Transverse colon (tissue), 4 donors: ENCODE data around the gene PEX14. TPM values are rescaled to one million over a fixed set of nuclear protein-coding genes. Genes with fewer than 3 reads are reported as not detected.

Source experiments
- DNase-seq: peaks from one replicate; pipeline ENCODE4 v3.0.0-alpha.2; 2019
- H3K27ac ChIP-seq, 4 donors: fragments of 200-600 bp; sonication (generic); 2 replicates each; pipeline ENCODE4 v1.5.1; 2016 to 2018; ENCODE audit warnings: inconsistent platforms in 4 of 4
- H3K27me3 ChIP-seq: fragments of 200-600 bp; sonication (generic); 2 replicates; pipeline ENCODE4 v1.5.1; 2017; ENCODE audit warnings: inconsistent platforms
- H3K36me3 ChIP-seq, 4 donors: fragments of 200-600 bp; sonication (generic); 2 replicates each; pipeline ENCODE4 v1.5.1; 2017 to 2019; ENCODE audit warnings: inconsistent platforms in 4 of 4
- H3K4me1 ChIP-seq, 4 donors: fragments of 200-600 bp; sonication (generic); 2 replicates each; pipeline ENCODE4 v1.5.1; 2017 to 2020; ENCODE audit warnings: inconsistent platforms in 4 of 4
- H3K4me3 ChIP-seq, 4 donors: fragments of 200-600 bp; sonication (generic); 1 replicate in 1 of 4; 2 replicates in 3 of 4; pipeline versions ENCODE4 v1.5.1 to v1.6.1; 2017 to 2019; ENCODE audit warnings: inconsistent platforms in 4 of 4
- H3K9me3 ChIP-seq, 2 donors: fragments of 200-600 bp; sonication (generic); 2 replicates each; pipeline ENCODE4 v1.5.1; 2017 to 2019; ENCODE audit warnings: inconsistent platforms in 2 of 2
- EP300 ChIP-seq: sonication (generic); formaldehyde crosslinking; IDR thresholded peaks from one replicate; pipeline ENCODE4 v1.6.1; 2017; ENCODE audit warnings: antibody characterized with exemption, low read depth
- POLR2A ChIP-seq: fragments of 450-650 bp; IDR thresholded peaks from one replicate; pipeline ENCODE4 v1.6.1; 2016; ENCODE audit warnings: antibody characterized with exemption, mild to moderate bottlenecking, moderate library complexity
- POLR2AphosphoS5 ChIP-seq, 3 donors: sonication (generic); formaldehyde crosslinking; IDR thresholded peaks; one replicate each; pipeline ENCODE4 v1.6.1; 2016; ENCODE audit warnings: antibody characterized with exemption in 3 of 3
- WGBS, 2 donors: methylation state at CpG; one replicate each; pipeline ENCODE4 v1.1.5; 2018; ENCODE audit warnings: low coverage in 1 of 2; 5-methylcytosine and 5-hydroxymethylcytosine counted together
- in situ Hi-C, 4 donors: fragments of 200-750 bp; cut with MboI; loops; one replicate each; pipeline versions ENCODE4 v1.15.0 to v1.15.1; 2017; ENCODE audit warnings: low sequenced_read_pairs in 3 of 4, low pct_ligation_motif_present in 1 of 4, low pct_unique_long_range_greater_than_20kb in 1 of 4
- intact Hi-C: fragments of 100-400 bp; cut with DNase I; formaldehyde crosslinking; loops from one replicate; pipeline ENCODE4 v1.15.1; 2023; ENCODE audit warnings: low total_unique reads
- total RNA-seq, 4 donors: library from RNA; depleted of rRNA; stranded (reverse); fragments of >200 nt; gene quantifications; one replicate each; pipeline ENCODE4 v1.1.0, GENCODE V29; 2016
- TF ChIP-seq, protein P1 (sequence below), 5 experiments: fragments of 200-600 bp in 3 of 5; fragments of 450-650 bp in 2 of 5; sonication (generic) in 3 of 5; IDR thresholded peaks; 1 replicate in 2 of 5; 2 replicates in 3 of 5; pipeline ENCODE4 v1.5.1; 2016 to 2017; ENCODE audit warnings: antibody characterized with exemption in 5 of 5, inconsistent platforms in 3 of 5, mild to moderate bottlenecking in 2 of 5, moderate library complexity in 1 of 5

The PEX14 gene
- total RNA-seq, 4 donors from 2014 or later: 2.4 to 16.5 (median 12.6) TPM

DNA sequence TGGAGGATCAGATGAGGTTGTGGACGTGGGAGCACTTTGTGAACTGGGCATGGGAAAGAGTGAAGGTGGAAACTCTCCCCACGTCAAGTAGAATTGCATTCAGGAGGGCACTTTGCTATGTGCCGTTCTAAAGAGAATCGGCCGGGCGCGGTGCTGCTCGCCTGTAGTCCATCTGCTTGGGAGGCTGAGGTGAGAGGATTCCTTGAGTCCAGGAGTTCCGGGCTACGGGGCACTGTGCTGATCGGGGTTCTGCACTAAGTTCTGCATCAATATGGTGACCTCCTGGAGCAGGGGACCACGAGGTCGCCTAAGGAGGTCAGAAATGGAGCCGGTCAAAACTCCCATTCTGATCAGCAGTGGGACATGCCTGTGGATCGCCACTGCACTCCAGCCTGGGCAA lies 141.9 kb downstream of the PEX14 start:
- in situ Hi-C loops: no loop called here
- Histone ChIP-seq H3K27ac (no peak overlapping the region), H3K36me3 (no peaks in the 10 kb centered on the region), H3K4me1 (no peaks in the 10 kb centered on the region), H3K27me3 (no peaks in the 10 kb centered on the region), H3K9me3 (no peaks in the 10 kb centered on the region), H3K4me3 (no peak overlapping the region)
- TF ChIP-seq, protein P1, sequence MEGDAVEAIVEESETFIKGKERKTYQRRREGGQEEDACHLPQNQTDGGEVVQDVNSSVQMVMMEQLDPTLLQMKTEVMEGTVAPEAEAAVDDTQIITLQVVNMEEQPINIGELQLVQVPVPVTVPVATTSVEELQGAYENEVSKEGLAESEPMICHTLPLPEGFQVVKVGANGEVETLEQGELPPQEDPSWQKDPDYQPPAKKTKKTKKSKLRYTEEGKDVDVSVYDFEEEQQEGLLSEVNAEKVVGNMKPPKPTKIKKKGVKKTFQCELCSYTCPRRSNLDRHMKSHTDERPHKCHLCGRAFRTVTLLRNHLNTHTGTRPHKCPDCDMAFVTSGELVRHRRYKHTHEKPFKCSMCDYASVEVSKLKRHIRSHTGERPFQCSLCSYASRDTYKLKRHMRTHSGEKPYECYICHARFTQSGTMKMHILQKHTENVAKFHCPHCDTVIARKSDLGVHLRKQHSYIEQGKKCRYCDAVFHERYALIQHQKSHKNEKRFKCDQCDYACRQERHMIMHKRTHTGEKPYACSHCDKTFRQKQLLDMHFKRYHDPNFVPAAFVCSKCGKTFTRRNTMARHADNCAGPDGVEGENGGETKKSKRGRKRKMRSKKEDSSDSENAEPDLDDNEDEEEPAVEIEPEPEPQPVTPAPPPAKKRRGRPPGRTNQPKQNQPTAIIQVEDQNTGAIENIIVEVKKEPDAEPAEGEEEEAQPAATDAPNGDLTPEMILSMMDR (IDR thresholded peaks at IDR 0.05): no peak
- TF ChIP-seq POLR2A (no peak), EP300 (no peak), POLR2AphosphoS5 (IDR thresholded peaks at IDR 0.05) (no peak)
- DNase-seq: no peak
- 93 to 95% methylated on average over 3 to 15 of the region's 15 CpGs for WGBS, 2 donors
- intact Hi-C loops: no loop called here

DNA sequence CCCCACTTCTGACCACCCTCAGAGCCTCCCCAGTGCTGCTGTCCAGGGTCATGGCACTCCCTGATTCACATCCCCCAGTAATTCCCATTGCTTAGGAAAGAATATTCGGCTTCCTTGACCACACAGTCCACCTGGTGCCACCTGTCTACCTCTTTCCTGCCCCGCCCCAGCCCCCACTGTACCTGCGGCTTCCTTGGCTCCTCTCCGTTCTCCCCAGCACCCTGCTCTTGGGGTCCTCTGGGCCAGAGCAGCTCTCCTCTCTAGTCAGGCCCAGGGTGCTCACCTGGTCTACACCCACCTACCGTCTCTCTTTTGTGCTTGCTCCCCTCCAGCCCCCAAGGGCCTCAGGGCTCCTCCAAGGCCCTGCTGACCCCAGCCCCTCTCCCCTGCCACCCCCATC lies 142.6 kb downstream of the PEX14 start:
- no peaks in the 10 kb centered on the region for H3K27me3 ChIP-seq
- no peak for TF ChIP-seq POLR2A
- TF ChIP-seq EP300: no peak
- TF ChIP-seq POLR2AphosphoS5 (IDR thresholded peaks at IDR 0.05): no peak
- TF ChIP-seq, protein P1 (IDR thresholded peaks at IDR 0.05): no peak
- in situ Hi-C loops (no loop called here), intact Hi-C loops (no loop called here)
- 94% methylated on average over 5 of the region's 5 CpGs; no CpG with 5 or more reads in 1 of the 2 donors for WGBS, 2 donors
- no peaks in the 10 kb centered on the region for H3K9me3 ChIP-seq
- no peaks in the 10 kb centered on the region for H3K4me1 ChIP-seq
- no peak for DNase-seq
- no peaks in the 10 kb centered on the region for H3K36me3 ChIP-seq
- H3K27ac ChIP-seq: no peak overlapping the region
- H3K4me3 ChIP-seq: no peak overlapping the region

DNA sequence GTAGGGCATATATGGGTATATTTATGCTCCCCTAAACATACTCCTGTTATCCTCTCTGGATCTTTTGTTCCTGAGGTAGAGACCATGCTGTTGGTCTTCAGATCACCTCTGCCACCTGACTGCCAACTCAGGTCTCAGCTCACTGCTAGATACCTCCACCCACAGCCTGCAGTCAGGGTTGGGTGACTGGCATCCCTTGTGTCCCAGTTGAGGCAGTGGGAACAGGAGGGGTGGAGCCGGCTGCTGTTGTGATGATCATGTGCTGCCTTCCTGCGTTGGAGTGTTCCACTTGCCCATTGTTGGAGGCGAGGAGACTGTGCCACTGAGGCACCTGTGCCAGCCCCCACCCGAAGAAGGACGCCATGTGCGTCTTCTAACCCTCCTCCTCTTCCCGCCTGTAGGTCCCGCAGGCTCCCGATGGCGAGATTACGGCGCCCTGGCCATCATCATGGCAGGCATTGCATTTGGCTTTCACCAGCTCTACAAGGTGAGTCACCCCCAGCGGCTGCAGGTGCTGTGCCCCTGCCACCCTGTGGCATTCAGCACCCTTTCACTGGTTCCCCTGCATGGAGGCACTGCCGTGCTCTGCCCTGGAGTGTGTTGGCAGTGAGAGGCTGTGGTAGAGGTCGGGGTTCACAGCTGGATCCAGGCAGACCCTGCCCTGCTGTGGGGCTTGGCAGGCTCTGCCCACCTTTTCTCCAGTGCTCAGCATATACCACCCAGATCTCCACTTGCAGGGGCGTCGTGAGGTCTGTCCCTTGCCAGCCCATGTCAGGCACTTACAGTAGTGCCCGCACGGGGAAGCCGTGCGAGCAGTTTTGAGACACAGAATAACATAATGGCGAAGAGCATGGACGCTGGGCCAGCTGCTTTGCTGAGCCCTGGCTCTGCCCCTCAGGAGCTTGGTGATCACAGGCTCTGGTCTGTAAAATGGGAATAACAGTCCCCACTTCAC lies 143.5 kb downstream of the PEX14 start:
- no peak for DNase-seq
- WGBS, 2 donors: 98% methylated on average over 23 of the region's 23 CpGs; no CpG with 5 or more reads in 1 of the 2 donors
- no peaks in the 10 kb centered on the region for H3K9me3 ChIP-seq
- no peaks in the 10 kb centered on the region for H3K27me3 ChIP-seq
- no peak overlapping the region for H3K4me3 ChIP-seq
- no peaks in the 10 kb centered on the region for H3K36me3 ChIP-seq
- TF ChIP-seq, protein P1 (IDR thresholded peaks at IDR 0.05): no peak
- no peak for TF ChIP-seq EP300
- TF ChIP-seq POLR2A: no peak
- no peak for TF ChIP-seq POLR2AphosphoS5 (IDR thresholded peaks at IDR 0.05)
- no peaks in the 10 kb centered on the region for H3K4me1 ChIP-seq
- intact Hi-C loops: no loop called here
- no peak overlapping the region for H3K27ac ChIP-seq
- in situ Hi-C loops: no loop called here

DNA sequence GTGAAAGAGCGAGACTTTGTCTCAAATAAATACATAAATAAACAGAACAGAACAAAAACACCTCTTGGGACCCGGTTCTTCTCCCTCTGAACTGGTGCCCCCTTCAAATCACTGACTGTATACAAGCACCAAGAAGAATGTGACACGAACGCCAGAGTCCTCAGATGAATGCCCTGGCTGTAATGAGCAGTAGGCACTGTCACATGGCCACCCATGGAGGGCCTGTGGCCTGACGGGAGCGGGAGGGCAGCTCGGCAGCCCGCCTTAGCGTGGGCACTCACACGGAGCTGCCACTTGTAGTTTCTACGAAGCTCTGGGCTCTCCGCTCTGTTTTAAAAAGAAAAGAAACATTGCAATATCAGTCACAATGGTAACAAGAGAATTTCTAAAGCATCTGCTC lies 146.0 kb downstream of the PEX14 start:
- H3K36me3 ChIP-seq: peaks cover 0 to 6% (median 0%) of the 10 kb centered on the region in 4 donors

More for the DNA sequence above, 146.0 kb downstream of the PEX14 start:
- Histone ChIP-seq H3K4me1 (no peaks in the 10 kb centered on the region), H3K27ac (no peak overlapping the region), H3K27me3 (no peaks in the 10 kb centered on the region), H3K9me3 (no peaks in the 10 kb centered on the region), H3K4me3 (no peak overlapping the region)
- in situ Hi-C loops (no loop called here), intact Hi-C loops (no loop called here)
- no peak for DNase-seq
- WGBS, 2 donors: 95% methylated on average over 12 of the region's 12 CpGs; no CpG with 5 or more reads in 1 of the 2 donors
- TF ChIP-seq POLR2AphosphoS5 (IDR thresholded peaks at IDR 0.05) (no peak), POLR2A (no peak), EP300 (no peak)
- TF ChIP-seq, protein P1 (IDR thresholded peaks at IDR 0.05): no peak
